GM12878 (cell line): ENCODE data around the gene PRAF2. TPM values are rescaled to one million over a fixed set of nuclear protein-coding genes. Genes with fewer than 3 reads are reported as not detected.

Source experiments
- ATAC-seq: fragments of 200-7000 bp; cut with Tn5 transposase; 3 replicates; pipeline ENCODE4 v1.9.1; 2020; ENCODE audit warnings: mild to moderate bottlenecking, moderate library complexity
- BruUV-seq: library from RNA; stranded (reverse); fragments of 400-500 nt; replicated peaks from 2 replicates; lab custom pipeline; 2021; lab: Mats Ljungman, UMichigan
- CTCF ChIA-PET: fragments of 300-600 bp; sonication (Branson Sonifier 250); formaldehyde crosslinking; extraction: SDS; loops from one replicate; lab custom pipeline; 2021; ENCODE audit warnings: inconsistent platforms; lab: Yijun Ruan, JAX
- POLR2A ChIA-PET: fragments of 350-600 bp; formaldehyde crosslinking; extraction: SDS; loops from one replicate; lab custom pipeline; 2021; ENCODE audit warnings: inconsistent platforms; lab: Charles Lee
- RAD21 ChIA-PET: fragments of 300-600 bp; sonication (Branson Sonifier 250); formaldehyde crosslinking; loops from one replicate; lab custom pipeline; 2023; ENCODE audit warnings: antibody characterized with exemption; ENCODE audit not compliant: unreplicated experiment; lab: Charles Lee
- SMC1A ChIA-PET: fragments of 300-600 bp; sonication (Branson Sonifier 250); formaldehyde crosslinking; loops from one replicate; lab custom pipeline; 2023; ENCODE audit not compliant: unreplicated experiment, uncharacterized antibody; lab: Charles Lee
- DNase-seq: peaks from one replicate; pipeline ENCODE4 v3.0.0-alpha.2; 2011; ENCODE audit warnings: low read depth, low spot score
- FAIRE-seq: peaks from 3 replicates; lab custom pipeline; 2011; peaks lifted over from hg19 to GRCh38; lab: Jason Lieb, UNC
- H2AFZ ChIP-seq: 2 replicates; pipeline ENCODE4 v1.6.0; 2011; ENCODE audit warnings: low read depth, low read length, control low read depth; ENCODE audit not compliant: control insufficient read depth
- H3K27ac ChIP-seq: 2 replicates; pipeline ENCODE4 v1.5.1; 2011; ENCODE audit warnings: control low read depth; ENCODE audit not compliant: control insufficient read depth, insufficient read depth
- H3K27me3 ChIP-seq, 2 experiments: replicated peaks in 1 of 2; 2 replicates each; pipeline versions ENCODE4 v1.6.0 to v1.6.1; 2011; ENCODE audit warnings: low read length in 1 of 2; ENCODE audit not compliant: control insufficient read depth in 2 of 2, insufficient read depth in 2 of 2
- H3K36me3 ChIP-seq, 2 experiments: 2 replicates each; pipeline ENCODE4 v1.5.1; 2011; ENCODE audit warnings: low read length in 1 of 2; ENCODE audit not compliant: control insufficient read depth in 2 of 2, insufficient read depth in 2 of 2
- H3K4me1 ChIP-seq: 2 replicates; pipeline ENCODE4 v1.6.1; 2011; ENCODE audit warnings: mild to moderate bottlenecking, low read length, moderate library complexity, mixed read lengths; ENCODE audit not compliant: control insufficient read depth, insufficient read depth
- H3K4me2 ChIP-seq: 2 replicates; pipeline ENCODE4 v1.6.0; 2011; ENCODE audit warnings: control low read depth; ENCODE audit not compliant: control insufficient read depth, insufficient read depth
- H3K4me3 ChIP-seq: fragments of 200-600 bp; sonication (generic); 2 replicates; pipeline ENCODE4 v1.5.1; 2016
- H3K79me2 ChIP-seq: 2 replicates; pipeline ENCODE4 v1.6.0; 2011; ENCODE audit warnings: low read length; ENCODE audit not compliant: control insufficient read depth, insufficient read depth
- H3K9ac ChIP-seq: 2 replicates; pipeline ENCODE4 v1.8.0; 2011; ENCODE audit warnings: low read length, control low read depth, mixed read lengths; ENCODE audit not compliant: control insufficient read depth, insufficient read depth
- H3K9me3 ChIP-seq: replicated peaks from 3 replicates; pipeline ENCODE4 v1.5.1; 2011; ENCODE audit warnings: mild to moderate bottlenecking, low read length; ENCODE audit not compliant: control insufficient read depth, insufficient read depth
- H4K20me1 ChIP-seq: 2 replicates; pipeline ENCODE4 v1.6.0; 2011; ENCODE audit not compliant: control insufficient read depth, insufficient read depth
- DPF2 ChIP-seq: fragments of 450-650 bp; IDR thresholded peaks from 2 replicates; pipeline ENCODE4 v1.6.1; 2017; ENCODE audit warnings: mild to moderate bottlenecking
- MEF2A ChIP-seq: IDR thresholded peaks from 2 replicates; pipeline ENCODE4 v1.6.1; 2011; ENCODE audit warnings: low read depth, mild to moderate bottlenecking, low read length, moderate library complexity; ENCODE audit not compliant: insufficient read depth
- NRF1 ChIP-seq: conservative IDR thresholded peaks from 2 replicates; pipeline ENCODE4 v1.6.1; 2011; ENCODE audit warnings: mild to moderate bottlenecking, low read depth, low read length, improper control_type of control experiment
- POLR2AphosphoS5 ChIP-seq: IDR thresholded peaks from 2 replicates; pipeline ENCODE4 v1.6.1; 2011; ENCODE audit warnings: mild to moderate bottlenecking, low read length, inconsistent platforms
- SMAD5 ChIP-seq: IDR thresholded peaks from 2 replicates; pipeline ENCODE4 v1.6.1; 2016; ENCODE audit warnings: antibody characterized with exemption, low read depth
- STAT3 ChIP-seq: IDR thresholded peaks from 2 replicates; pipeline ENCODE4 v1.6.1; 2011; ENCODE audit warnings: low read depth, low read length, improper control_type of control experiment
- TCF12 ChIP-seq: IDR thresholded peaks from 2 replicates; pipeline ENCODE4 v1.6.1; 2011; ENCODE audit warnings: low read depth, mild to moderate bottlenecking, low read length
- TCF7 ChIP-seq: IDR thresholded peaks from 2 replicates; pipeline ENCODE4 v1.6.1; 2014; ENCODE audit warnings: antibody characterized with exemption, borderline replicate concordance
- USF2 ChIP-seq: IDR thresholded peaks from 2 replicates; pipeline ENCODE4 v1.6.1; 2011; ENCODE audit warnings: low read depth, low read length, improper control_type of control experiment, borderline replicate concordance
- WGBS: methylation state at CpG from one replicate; pipeline ENCODE4 v1.1.6; 2016; ENCODE audit warnings: low lambda C conversion rate; ENCODE audit not compliant: insufficient replicate concordance, insufficient coverage; ENCODE audit errors: missing lambda C conversion rate; 5-methylcytosine and 5-hydroxymethylcytosine counted together
- in situ Hi-C: fragments of 300-500 bp; cut with MboI; formaldehyde crosslinking; loops from 9 replicates; pipeline ENCODE4 v1.14.3; 2018; ENCODE audit warnings: mixed read lengths
- intact Hi-C: fragments of 100-400 bp; cut with micrococcal nuclease; formaldehyde crosslinking; loops from one replicate; pipeline ENCODE4 v1.14.2; 2022; ENCODE audit not compliant: unreplicated experiment
- polyA plus RNA-seq, 11 experiments: library from polyadenylated mRNA; depleted of rRNA in 4 of 11; unstranded in 6 of 11; stranded (reverse) in 5 of 11; fragments of >200 nt; fragmentation: Nextera tagmentation in 4 of 11; fragmentation: Illumina TruSeq in 1 of 11; extraction: Ambion mirVana in 4 of 11; extraction: Trizol in 1 of 11; gene quantifications; 1 replicate in 1 of 11; 2 replicates in 10 of 11; pipeline versions ENCODE4 v1.2.1 to v1.2.3, GENCODE V29; 2011 to 2016; ENCODE audit warnings: inconsistent platforms in 2 of 11, missing spikeins in 2 of 11, low read depth in 1 of 11
- total RNA-seq, 4 experiments: library from RNA; depleted of rRNA in 3 of 4; stranded (reverse); fragments of >200 nt in 3 of 4; fragmentation: Illumina TruSeq in 1 of 4; extraction: Trizol in 1 of 4; gene quantifications; 2 replicates each; pipeline versions ENCODE4 v1.2.1 to v1.2.3, GENCODE V29; 2013 to 2021
- TF ChIP-seq, protein P1 (sequence below): IDR thresholded peaks from 2 replicates; pipeline ENCODE4 v1.6.1; 2011; ENCODE audit warnings: borderline replicate concordance, low read depth, mild to moderate bottlenecking, moderate library complexity, low read length; ENCODE audit not compliant: insufficient read depth, poor library complexity, severe bottlenecking
- TF ChIP-seq, protein P2 (sequence below): IDR thresholded peaks from 2 replicates; pipeline ENCODE4 v1.6.1; 2012; ENCODE audit warnings: low read depth, low read length, improper control_type of control experiment
- TF ChIP-seq, protein P3 (sequence below): IDR thresholded peaks from 2 replicates; pipeline ENCODE4 v1.6.1; 2012; ENCODE audit warnings: improper control_type of control experiment, low read depth, low read length; ENCODE audit not compliant: insufficient replicate concordance
- TF ChIP-seq, protein P4 (sequence below): fragments of 450-650 bp; formaldehyde crosslinking; IDR thresholded peaks from 2 replicates; pipeline ENCODE4 v1.4.0; 2022; ENCODE audit warnings: mild to moderate bottlenecking, moderate library complexity

The PRAF2 gene
- total and polyA plus RNA-seq, 10 of the 15 experiments (the other 5 are each of a cell fraction or from before 2014, with no cell fraction given) = 0.80 to 16.7 (median 7.0) TPM

DNA sequence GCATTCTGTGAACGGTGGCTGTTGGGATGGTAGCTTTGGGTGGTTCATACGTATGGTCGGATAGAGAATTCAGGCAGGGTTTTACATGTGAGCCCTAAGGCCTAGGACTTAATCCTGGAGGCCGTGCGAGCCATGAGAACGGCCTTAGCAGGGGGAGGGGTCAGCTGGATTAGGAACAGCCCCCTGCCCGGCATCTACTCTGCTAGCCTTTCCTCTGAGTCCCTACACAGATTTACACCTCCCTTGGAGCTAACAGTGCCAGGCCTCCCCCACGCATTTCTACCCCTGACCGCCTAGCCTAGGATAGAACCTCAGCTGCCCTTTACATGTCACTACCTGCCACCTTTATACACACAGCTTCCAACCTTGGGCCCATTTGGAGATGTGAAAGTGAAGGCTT is 7.1 kb downstream of the PRAF2 start:
- CTCF ChIA-PET = no interaction called here
- 61% methylated on average over 9 of the region's 9 CpGs for WGBS
- RAD21 ChIA-PET = no interaction called here
- no peak for TF ChIP-seq STAT3
- TF ChIP-seq, protein P1, sequence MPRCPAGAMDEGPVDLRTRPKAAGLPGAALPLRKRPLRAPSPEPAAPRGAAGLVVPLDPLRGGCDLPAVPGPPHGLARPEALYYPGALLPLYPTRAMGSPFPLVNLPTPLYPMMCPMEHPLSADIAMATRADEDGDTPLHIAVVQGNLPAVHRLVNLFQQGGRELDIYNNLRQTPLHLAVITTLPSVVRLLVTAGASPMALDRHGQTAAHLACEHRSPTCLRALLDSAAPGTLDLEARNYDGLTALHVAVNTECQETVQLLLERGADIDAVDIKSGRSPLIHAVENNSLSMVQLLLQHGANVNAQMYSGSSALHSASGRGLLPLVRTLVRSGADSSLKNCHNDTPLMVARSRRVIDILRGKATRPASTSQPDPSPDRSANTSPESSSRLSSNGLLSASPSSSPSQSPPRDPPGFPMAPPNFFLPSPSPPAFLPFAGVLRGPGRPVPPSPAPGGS = no peak
- no peak for TF ChIP-seq TCF7
- no peak for TF ChIP-seq NRF1
- no peak for TF ChIP-seq TCF12
- TF ChIP-seq, protein P2, sequence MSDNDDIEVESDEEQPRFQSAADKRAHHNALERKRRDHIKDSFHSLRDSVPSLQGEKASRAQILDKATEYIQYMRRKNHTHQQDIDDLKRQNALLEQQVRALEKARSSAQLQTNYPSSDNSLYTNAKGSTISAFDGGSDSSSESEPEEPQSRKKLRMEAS = no peak
- TF ChIP-seq, protein P3, sequence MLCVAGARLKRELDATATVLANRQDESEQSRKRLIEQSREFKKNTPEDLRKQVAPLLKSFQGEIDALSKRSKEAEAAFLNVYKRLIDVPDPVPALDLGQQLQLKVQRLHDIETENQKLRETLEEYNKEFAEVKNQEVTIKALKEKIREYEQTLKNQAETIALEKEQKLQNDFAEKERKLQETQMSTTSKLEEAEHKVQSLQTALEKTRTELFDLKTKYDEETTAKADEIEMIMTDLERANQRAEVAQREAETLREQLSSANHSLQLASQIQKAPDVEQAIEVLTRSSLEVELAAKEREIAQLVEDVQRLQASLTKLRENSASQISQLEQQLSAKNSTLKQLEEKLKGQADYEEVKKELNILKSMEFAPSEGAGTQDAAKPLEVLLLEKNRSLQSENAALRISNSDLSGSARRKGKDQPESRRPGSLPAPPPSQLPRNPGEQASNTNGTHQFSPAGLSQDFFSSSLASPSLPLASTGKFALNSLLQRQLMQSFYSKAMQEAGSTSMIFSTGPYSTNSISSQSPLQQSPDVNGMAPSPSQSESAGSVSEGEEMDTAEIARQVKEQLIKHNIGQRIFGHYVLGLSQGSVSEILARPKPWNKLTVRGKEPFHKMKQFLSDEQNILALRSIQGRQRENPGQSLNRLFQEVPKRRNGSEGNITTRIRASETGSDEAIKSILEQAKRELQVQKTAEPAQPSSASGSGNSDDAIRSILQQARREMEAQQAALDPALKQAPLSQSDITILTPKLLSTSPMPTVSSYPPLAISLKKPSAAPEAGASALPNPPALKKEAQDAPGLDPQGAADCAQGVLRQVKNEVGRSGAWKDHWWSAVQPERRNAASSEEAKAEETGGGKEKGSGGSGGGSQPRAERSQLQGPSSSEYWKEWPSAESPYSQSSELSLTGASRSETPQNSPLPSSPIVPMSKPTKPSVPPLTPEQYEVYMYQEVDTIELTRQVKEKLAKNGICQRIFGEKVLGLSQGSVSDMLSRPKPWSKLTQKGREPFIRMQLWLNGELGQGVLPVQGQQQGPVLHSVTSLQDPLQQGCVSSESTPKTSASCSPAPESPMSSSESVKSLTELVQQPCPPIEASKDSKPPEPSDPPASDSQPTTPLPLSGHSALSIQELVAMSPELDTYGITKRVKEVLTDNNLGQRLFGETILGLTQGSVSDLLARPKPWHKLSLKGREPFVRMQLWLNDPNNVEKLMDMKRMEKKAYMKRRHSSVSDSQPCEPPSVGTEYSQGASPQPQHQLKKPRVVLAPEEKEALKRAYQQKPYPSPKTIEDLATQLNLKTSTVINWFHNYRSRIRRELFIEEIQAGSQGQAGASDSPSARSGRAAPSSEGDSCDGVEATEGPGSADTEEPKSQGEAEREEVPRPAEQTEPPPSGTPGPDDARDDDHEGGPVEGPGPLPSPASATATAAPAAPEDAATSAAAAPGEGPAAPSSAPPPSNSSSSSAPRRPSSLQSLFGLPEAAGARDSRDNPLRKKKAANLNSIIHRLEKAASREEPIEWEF = no peak
- no peak for TF ChIP-seq DPF2
- no peak for TF ChIP-seq MEF2A
- TF ChIP-seq USF2 = no peak
- no peak for TF ChIP-seq SMAD5
- TF ChIP-seq, protein P4, sequence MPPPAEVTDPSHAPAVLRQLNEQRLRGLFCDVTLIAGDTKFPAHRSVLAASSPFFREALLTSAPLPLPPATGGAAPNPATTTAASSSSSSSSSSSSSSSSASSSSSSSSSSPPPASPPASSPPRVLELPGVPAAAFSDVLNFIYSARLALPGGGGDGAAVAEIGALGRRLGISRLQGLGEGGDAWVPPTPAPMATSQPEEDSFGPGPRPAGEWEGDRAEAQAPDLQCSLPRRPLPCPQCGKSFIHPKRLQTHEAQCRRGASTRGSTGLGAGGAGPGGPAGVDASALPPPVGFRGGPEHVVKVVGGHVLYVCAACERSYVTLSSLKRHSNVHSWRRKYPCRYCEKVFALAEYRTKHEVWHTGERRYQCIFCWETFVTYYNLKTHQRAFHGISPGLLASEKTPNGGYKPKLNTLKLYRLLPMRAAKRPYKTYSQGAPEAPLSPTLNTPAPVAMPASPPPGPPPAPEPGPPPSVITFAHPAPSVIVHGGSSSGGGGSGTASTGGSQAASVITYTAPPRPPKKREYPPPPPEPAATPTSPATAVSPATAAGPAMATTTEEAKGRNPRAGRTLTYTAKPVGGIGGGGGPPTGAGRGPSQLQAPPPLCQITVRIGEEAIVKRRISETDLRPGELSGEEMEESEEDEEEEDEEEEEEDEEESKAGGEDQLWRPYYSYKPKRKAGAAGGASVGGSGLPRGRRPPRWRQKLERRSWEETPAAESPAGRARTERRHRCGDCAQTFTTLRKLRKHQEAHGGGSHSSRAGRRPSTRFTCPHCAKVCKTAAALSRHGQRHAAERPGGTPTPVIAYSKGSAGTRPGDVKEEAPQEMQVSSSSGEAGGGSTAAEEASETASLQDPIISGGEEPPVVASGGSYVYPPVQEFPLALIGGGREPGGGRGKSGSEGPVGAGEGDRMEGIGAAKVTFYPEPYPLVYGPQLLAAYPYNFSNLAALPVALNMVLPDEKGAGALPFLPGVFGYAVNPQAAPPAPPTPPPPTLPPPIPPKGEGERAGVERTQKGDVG = no peak
- no peak for TF ChIP-seq POLR2AphosphoS5

More for the DNA sequence above, 7.1 kb downstream of the PRAF2 start:
- H2AFZ ChIP-seq = no peak overlapping the region
- in situ Hi-C loops (no loop called here), intact Hi-C loops (no loop called here)
- no peak overlapping the region for H3K4me2 ChIP-seq
- no TSS peak for BruUV-seq
- H3K9ac ChIP-seq = no peak overlapping the region
- ChIA-PET SMC1A (no interaction called here), POLR2A (no interaction called here)
- no peaks in the 10 kb centered on the region for H3K36me3 ChIP-seq
- no peaks in the 10 kb centered on the region for H3K9me3 ChIP-seq
- FAIRE-seq (no peak), ATAC-seq (no peak), DNase-seq (no peak)
- H3K27ac ChIP-seq = no peak overlapping the region
- no peaks in the 10 kb centered on the region for H3K79me2 ChIP-seq
- H3K4me3 ChIP-seq = no peak overlapping the region
- no peaks in the 10 kb centered on the region for H3K27me3 ChIP-seq
- no peaks in the 10 kb centered on the region for H3K4me1 ChIP-seq
- no peaks in the 10 kb centered on the region for H4K20me1 ChIP-seq
